Endothelial cell of umbilical vein (primary cell): ENCODE data around the gene PRKG1.

ENCODE experiments used
- EZH2 ChIP-seq: IDR thresholded peaks from 2 replicates; pipeline ENCODE4 v1.6.1; 2012; ENCODE audit warnings: borderline replicate concordance, low read depth, mild to moderate bottlenecking, moderate library complexity, low read length, inconsistent platforms; ENCODE audit not compliant: severe bottlenecking
- POLR2AphosphoS5 ChIP-seq: IDR thresholded peaks from 2 replicates; pipeline ENCODE4 v1.6.1; 2012; ENCODE audit warnings: low read depth, mild to moderate bottlenecking, control low read depth, low read length, moderate library complexity; ENCODE audit not compliant: insufficient read depth
- TF ChIP-seq, protein P1 (sequence below), 2 donors: IDR thresholded peaks; 1 replicate in 1 of 2; 2 replicates in 1 of 2; pipeline ENCODE4 v1.5.1; 2011; ENCODE audit warnings: low read length in 2 of 2, mild to moderate bottlenecking in 2 of 2, moderate library complexity in 2 of 2, control low read depth in 1 of 2, inconsistent platforms in 1 of 2, low read depth in 1 of 2; ENCODE audit not compliant: insufficient read depth in 1 of 2; ENCODE audit errors: extremely low read depth in 1 of 2

- TF ChIP-seq EZH2 (no peak), POLR2AphosphoS5 (no peak)
- TF ChIP-seq, protein P1, sequence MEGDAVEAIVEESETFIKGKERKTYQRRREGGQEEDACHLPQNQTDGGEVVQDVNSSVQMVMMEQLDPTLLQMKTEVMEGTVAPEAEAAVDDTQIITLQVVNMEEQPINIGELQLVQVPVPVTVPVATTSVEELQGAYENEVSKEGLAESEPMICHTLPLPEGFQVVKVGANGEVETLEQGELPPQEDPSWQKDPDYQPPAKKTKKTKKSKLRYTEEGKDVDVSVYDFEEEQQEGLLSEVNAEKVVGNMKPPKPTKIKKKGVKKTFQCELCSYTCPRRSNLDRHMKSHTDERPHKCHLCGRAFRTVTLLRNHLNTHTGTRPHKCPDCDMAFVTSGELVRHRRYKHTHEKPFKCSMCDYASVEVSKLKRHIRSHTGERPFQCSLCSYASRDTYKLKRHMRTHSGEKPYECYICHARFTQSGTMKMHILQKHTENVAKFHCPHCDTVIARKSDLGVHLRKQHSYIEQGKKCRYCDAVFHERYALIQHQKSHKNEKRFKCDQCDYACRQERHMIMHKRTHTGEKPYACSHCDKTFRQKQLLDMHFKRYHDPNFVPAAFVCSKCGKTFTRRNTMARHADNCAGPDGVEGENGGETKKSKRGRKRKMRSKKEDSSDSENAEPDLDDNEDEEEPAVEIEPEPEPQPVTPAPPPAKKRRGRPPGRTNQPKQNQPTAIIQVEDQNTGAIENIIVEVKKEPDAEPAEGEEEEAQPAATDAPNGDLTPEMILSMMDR (IDR thresholded peaks at IDR 0.05; ENCODE audit: extremely low read depth in 1 of 2, insufficient read depth in 1 of 2, low read depth in 1 of 2, low read length in 2 of 2): no peak
These were observed 2.1 kb downstream of the PRKG1 start for GRCh38 chr10:51076299-51076841.
